Epidermal melanocyte (primary cell): ENCODE data around the gene FAM234A.
"Not testable (repeated sequence)": the region's sequence is repeated elsewhere in the genome, so short reads cannot be mapped to it uniquely, and the experiment has no call there.

Source experiments
- DNase-seq: peaks from one replicate; pipeline ENCODE4 v3.0.0; 2011; ENCODE audit warnings: low spot score; ENCODE audit not compliant: insufficient read length

Gene FAM234A

DNA sequence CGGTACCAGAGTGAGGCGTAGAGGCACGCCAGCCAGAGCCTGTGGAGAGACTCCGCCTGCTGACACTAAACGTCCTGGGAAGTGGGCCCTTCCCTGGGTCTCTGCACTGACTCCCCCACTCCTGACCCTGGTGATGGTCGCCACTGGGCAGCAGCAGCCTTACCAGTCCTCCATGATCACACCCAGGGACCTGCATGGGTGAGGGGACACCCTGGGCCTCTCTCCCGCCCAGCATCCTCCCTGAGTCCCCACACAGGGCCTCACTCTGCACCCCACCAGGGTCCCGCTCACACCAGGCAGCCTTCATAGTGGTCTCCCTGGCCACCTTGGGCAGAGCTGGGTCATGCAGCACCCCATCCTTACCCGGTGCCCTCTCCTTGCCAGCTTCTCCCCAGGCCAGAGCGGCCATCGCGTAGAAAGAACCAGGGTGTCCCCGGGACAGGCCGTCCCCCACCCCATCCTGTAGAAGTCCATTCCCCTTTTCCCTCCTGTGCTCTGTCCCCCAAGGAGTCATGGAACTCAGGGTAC, 30.4 kb downstream of the FAM234A start:
- DNase-seq: no peak

- DNase-seq: no peak
Measured at GRCh38 chr16:265711-266110, 31.1 kb downstream of the FAM234A start.

DNA sequence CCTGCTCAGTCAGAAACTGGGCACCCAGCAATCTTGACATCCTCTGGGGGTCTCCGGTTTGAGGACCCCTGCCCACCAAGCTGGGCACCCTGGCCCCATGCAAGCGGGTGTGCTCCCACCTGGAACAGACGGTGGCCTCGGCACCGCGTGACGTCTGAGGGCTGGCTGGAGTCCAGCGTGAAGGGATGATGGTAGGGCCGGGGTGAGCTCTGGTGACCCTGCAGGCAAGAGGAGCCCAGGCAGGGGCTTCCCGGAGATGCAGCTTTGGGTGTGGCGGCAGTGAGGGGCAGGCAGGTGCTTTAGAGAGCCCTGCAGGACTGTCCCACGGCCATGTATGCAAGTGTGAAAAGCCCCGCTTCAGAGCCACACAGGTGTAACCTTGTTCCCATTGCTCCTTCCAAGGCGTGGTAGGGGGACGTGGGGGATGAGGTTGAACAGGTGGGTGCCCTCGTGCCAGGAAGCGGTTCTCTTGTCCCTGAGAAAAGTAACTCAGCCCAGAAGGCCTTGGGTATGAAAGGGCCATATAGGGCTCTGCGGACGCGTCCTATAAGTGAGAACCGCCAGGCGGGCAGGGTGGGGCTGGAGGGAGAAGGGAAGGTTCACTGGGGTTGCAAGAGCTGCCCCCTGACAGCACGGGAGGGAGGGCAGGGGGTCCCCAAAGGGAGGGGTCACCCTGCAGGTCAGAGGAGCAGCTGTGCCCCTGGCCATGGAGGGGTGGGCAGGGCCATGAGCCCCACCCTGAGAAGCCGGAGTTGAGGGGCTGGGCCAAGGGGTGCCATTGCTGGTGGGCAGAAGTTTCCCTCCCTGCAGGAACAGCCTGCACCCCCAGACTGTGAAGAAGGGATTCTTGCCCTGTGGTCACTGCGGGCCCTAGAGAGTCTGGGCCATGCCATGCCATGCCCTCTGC, 31.9 kb downstream of the FAM234A start:
- no peak for DNase-seq

- not testable (repeated sequence) for DNase-seq
Measured at GRCh38 chr16:267562-267961, 32.9 kb downstream of the FAM234A start.

- DNase-seq: no peak
Measured at GRCh38 chr16:268141-269053, 33.8 kb downstream of the FAM234A start.

DNA sequence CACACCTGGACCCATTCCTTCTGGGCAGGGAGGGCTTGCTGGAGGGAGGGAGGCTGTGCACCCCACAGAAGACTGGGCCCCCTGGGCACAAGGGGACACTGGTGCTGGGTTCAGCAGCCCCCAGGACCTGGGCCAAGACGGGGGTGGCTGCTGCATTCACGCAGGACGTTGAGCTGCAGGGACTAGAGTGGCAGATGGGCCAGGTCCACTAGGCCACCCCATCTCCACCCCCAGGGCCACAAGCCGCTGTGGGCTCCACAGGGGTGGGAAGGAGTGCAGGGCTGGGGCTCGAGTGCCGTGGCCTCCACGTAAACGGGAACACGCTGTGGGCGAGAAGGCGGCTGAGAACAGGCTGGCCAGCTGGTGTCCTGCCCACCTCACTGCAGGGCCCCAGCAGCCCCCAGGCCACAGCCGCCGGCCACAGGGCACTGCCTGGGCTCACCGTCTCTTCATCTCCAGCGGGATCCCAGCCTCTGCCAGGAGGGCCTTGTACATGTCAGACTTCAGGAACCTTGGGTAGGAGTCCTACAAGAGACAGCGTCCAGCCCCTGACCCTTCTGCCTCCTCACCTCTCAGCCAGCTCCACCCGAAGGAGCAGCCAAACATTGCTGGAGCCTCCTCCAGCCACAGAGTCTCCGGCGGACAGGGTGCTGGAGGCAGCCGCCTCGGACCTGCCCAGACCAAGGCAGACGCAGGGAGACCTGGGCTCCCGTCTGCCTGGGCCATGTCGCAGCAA, 34.6 kb downstream of the FAM234A start:
- no peak for DNase-seq

GRCh38 chr16:270381-271255, 36.0 kb downstream of the FAM234A start:
- DNase-seq: no peak

DNA sequence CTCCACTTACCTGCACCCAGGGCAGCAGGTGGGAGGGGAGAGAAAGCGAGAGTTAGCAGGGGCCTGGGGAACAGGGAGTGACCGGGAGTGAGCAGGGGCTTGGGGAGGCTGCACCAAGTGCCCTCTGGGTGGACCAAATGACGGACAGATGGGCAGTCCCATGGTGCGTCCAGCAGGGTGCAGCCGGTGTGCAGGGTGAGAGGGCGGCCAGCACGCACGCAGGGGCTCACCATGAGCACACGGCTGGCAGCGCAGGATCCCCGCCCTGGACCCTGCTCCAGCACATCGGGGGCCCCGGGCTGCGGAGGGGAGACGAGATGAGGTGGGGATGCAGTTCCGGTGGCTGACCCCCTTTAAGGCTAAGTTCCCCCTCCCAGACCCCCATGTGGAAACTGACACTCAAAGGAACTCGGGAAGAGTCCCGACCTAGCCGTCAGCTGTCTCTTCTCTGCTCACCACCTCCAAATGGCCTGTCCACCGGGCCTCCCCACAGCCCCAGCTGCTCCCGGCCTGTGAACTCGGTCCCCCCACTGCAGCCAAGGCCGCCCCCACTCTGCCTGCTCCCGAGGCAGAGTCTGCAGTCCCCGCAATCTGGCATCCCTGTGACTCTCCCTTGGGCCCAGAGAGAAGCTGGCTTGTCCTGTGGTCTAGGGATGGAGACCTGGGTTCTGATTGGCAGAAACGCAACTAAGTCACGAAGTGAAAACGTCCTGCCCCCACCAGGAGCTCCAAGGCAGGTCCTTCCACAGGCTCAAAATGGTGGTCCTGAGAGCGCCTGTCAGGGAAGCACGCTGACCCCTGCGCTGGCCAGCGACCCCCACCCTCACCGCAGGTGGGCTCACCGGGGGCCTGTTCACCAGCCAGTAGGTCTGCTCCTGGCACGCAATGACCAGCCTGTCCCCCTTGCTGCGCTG, 38.3 kb downstream of the FAM234A start:
- no peak for DNase-seq

GRCh38 chr16:273547-274421, 39.2 kb downstream of the FAM234A start:
- no peak for DNase-seq

GRCh38 chr16:275041-275641, 40.5 kb downstream of the FAM234A start:
- DNase-seq: no peak

GRCh38 chr16:275786-276232, 41.2 kb downstream of the FAM234A start, which contains the start of gene RGS11:
Gene RGS11, minus strand, starts transcription at chr16:275944. Its CDS starts 33 bp downstream, at chr16:275911.
- DNase-seq: peak; percentile 40

DNA sequence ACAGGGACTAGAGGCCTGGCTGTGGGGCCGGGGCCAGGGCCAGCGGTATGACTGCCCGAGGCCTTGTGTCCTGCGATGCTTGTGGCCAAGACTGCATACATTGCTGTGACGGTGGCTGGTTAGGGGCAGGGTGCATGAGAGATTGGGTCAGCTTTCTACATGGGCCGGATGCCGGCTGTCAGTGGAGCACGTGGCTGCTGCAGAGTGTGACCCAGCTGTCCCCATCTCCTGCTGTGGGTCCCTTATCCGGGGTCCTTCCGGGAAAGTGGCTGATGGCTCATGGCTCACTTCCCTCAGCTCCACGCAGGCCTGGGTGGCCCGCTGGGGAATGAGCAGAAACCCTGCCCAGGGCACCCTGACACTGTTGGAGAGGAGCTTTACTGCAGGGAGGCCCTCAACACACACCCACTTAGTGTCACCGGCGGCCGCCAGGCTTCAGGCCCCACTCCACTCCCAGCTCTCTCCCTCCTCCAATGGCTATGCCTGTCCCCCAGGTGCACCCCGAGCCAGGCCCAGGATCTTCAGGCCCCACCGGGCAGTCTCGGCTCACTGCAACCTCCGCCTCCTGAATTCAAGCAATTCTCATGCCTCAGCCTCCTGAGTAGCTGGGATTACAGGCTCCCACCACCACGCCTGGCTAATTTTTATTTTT, 41.9 kb downstream of the FAM234A start:
- no peak for DNase-seq

- DNase-seq: no peak
Measured at GRCh38 chr16:278863-279366, 44.3 kb downstream of the FAM234A start.

- DNase-seq: no peak
Measured at GRCh38 chr16:279531-279930, 44.9 kb downstream of the FAM234A start.

DNA sequence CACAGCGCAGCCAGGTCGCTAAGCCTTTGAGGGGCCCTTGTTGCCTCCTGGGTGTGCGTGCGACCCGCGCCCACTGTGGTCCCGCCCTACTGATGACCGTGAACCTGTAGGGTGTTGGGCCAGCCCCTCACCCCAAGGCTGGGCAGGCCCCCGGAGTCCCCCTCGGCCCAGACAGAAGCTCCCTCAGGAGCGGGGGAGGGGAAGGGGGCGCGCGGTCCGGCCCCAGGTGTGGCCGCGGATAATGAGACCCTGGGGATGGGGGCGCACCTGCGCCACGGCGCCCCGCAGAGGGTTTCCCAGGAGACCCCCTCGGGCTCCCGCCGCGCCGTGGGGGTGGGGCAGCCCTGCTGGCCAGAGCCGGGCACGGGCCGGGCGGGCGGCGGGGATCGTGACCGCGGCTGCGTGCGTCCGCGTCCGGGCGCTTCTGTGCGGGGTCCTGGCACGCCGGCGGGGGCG, 45.4 kb downstream of the FAM234A start:
- no peak for DNase-seq

DNA sequence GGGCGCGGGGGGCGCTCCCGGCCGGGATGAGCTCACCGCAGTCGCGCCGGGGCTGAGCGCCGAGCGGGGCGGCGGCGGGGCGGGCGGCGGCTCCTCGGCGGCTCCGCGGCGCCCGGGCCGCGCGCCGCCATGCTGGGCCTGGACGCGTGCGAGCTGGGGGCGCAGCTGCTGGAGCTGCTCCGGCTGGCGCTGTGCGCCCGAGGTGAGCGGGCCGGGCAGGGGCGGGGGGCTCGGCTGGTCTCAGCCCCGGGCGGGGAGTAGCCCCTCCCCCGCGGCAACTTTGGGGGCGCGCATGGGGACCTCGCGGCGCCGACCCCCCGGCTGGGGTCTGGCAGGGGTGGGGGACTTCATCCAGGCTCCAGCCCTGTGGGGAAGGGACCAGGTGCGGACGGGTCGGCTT, 45.9 kb downstream of the FAM234A start, which contains the start of gene ARHGDIG:
Gene ARHGDIG (plus strand): TSS at position 40 of the 400 bp plus-strand sequence. CDS start 90 bp downstream, at position 130.
- DNase-seq: no peak
